ENCODE measurements around the gene TLE2.

TLE2 gene

DNA sequence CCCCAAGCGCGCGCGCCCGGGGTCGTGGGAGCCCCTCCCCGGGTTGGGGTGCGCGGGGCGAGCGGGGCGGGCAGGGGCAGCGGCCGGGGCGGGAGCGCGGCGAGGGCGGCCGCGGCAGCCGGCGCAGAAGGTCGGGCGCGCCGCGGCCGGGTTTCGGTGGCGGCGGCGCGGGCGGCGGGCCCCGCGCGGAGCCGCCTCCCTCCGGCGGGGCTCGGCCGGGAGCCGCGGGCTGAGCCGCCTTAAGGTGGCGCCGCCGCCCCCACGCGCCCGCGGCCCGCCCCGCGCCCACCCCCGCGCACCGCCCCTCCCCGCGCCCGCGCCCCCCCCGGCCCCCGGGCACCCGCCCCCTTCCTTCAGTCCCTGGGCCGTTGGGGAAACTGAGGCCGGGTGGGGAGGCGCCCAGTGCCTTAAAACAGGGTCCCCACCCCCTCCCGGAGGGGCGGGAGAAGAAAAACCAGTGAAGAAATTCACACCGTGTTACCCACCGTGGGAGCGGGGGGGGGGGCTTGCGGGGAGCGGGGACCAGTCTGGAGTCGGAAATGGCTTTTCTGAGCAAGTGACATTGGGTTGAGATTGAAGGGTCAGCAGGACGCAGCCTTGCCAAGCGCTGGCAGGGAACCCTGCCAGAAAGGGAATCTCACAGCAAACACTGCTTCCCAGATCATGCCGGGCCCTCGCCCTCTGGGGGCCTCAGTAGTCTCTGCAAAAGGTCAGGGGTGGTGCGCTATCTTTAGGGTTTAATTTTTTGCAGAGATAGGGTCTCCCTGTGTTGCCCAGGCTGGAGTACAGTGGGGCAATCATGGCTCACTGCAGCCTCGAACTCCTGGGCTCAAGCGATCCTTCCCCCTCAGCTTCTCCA lies at the start of gene TLE2:
TSS of gene TLE2 (minus strand) at position 216 of the 859 bp plus-strand sequence. CDS start 376 bp downstream, outside the sequence.
- DNase-seq = no peak

DNA sequence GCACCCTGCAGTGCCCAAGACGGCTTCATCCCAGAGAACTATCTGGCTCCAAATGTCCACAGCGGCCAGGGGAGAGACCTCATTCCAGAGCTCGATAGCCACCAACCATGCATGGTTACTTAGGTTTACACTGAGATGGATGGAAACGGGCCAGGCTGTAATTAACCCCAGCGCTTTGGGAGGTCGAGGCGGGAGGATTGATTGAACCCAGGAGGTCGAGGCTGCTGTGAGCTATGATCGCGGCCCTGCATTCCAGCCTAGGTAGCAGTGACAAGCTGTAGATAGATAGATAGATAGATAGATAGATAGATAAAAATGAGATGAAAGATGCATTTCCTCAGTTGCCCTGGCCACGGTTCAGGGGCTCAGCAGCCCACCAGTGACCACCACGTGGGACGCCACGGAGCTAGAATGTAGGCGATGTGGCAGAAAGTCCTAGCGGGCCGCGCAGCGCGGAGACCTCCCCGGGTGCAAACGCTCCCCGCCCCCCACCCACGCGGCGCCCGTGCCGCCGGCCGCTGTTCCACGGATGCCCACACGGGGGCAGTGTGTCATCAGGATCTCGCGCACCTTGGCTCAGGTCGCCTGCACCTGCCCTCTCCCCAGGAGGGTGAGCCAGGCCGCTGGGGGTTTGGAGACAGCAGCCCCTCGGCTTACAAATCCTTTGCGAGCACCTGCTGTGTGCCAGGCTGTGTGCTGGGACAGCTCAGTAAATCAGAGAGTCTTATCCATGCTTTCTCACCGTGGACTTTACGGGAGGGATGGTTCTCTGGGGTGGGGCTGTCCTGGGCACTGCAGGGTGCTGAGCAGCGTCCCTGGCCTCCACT lies 46.7 kb upstream of the TLE2 start:
- DNase-seq = peak; percentile 92

GRCh38 chr19:3073931-3074595 lies 45.0 kb upstream of the TLE2 start:
- no peak for DNase-seq

DNA sequence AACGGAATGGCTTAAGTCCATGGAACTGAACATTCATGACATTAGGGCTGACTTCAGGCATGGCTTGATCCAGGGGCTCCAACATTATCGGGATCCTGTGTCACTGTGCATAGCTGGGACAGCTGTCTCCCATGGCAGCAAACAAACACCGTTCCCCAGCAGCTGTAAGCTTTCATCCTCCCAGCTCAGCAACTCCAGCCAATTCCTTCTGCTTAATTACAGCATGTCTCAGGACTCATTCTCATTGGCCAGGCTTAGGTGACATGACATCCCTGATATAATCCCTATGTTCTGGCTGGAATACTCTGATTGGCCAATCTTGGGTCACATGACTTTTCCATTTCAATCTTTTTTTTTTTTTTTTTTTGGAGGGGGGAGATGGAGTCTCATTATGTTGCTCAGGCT lies 44.1 kb upstream of the TLE2 start:
- no peak for DNase-seq

DNA sequence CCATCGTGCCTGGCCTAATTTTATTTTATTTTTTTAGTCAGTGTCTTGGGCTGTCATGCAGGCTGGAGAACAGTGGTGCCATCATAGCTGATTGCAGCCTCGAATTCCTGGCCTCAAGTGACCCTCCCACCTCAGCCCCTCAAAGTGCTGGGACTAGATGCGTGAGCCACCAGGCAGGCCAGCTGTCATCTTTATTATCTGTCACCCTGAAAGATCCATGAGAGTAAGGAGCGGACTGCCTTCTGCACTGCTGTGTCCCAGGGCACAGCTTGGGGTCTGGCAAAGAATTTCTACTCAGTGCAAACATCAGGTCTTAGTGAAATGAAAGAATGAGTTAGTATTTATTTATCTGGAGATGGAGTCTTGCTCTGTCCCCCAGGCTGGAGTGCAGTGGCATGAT lies 42.7 kb upstream of the TLE2 start:
- DNase-seq = no peak

DNA sequence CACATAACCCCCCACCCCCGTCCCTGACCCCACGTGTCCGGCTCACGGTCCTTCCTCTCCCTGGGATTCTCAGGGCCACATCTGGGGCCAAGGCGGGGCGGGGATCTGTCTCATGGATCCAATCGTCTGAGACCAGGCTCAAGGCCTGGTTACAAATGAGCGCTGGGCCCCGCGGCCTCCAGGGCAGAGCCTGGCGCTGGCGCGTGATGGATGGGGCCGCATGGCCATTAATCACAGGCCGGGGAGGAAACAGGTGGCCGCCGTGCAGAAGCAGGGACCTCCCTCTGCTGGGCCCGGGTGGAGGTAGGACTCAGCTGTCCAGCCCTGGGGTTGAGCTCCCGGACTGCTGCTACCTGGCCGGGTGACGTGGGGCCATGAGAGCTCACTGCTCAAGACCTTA lies 39.0 kb upstream of the TLE2 start:
- no peak for DNase-seq

DNA sequence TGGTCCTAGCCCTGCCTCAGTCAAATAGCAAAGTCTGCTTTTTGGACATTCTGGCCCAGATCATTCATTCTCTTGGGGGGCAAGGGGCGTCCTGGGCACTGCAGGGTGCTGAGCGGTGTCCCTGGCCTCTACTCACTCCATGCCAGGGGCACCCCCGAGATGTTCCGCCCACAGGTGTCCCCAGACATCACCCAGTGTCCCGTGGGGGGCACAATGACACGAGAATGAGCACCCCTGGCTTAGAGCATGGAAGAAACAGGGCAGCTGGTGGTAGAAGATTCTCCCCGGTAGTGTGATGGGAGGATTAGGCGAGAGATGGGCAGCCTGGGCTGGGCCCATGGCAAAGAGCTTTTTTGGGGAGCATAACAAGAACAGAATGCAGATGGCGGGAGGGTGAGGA lies 38.5 kb upstream of the TLE2 start:
- DNase-seq = no peak

GRCh38 chr19:3066482-3067049 lies 37.5 kb upstream of the TLE2 start:
- DNase-seq = no peak

- DNase-seq = no peak
Measured at GRCh38 chr19:3065675-3066357, 36.7 kb upstream of the TLE2 start.

- DNase-seq = no peak
Measured at GRCh38 chr19:3064011-3064330, 34.9 kb upstream of the TLE2 start.

- DNase-seq = peak; percentile 69
Measured at GRCh38 chr19:3062165-3063105, 33.4 kb upstream of the TLE2 start, which contains the start of gene TLE5. Gene TLE5 (minus strand): TSS chr19:3062495. CDS start chr19:3062200, 295 bp downstream.

DNA sequence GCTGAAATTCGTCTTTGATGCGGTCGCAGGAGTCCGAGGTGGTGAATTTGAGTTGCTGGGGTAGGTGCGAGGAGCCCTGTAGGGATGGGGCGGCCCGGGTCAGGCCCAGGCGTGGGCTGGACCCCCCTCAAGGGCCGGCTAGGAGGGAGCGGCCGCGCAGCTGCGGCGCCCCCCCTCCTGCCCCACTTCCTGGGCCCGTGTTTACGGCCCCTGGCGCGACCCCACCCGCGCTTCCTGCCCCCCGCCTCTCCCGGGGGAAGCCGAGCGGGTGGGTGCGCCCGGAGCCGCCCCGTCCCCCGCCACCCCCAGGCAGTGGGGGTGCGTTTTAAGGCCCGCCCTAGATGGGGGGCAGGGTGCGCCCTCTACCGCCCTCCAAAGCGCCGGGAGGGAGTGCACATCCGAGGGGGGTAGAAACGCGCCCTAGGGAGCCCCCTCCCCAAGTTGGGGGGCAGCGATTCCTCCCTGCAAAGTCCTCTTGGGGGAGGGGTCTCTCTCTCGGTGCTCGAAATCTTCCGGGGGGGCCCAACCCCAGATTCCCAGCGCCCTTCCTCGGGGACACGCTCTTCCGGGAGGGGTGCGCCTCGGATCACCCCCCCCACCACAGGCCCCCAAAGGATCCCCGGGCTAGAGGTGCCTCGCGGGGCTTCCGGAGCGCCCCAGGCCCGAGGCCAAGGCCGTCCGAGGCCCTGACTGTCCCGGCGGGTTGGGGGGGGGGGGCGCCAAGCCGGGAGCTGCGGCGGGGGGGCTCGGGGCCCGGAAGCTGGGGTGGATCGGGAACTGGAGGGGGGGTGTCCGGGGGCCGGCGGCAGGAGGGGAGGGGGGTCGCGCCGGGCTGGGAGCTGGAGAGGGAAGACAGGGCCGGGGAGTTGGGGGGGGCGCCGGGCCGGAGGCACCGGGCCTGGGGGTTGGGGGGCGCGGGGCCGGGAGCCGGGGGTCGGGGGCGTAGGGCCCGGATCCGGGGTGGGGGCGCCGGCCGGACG lies 32.4 kb upstream of the TLE2 start:
- DNase-seq = peak; percentile 72

DNA sequence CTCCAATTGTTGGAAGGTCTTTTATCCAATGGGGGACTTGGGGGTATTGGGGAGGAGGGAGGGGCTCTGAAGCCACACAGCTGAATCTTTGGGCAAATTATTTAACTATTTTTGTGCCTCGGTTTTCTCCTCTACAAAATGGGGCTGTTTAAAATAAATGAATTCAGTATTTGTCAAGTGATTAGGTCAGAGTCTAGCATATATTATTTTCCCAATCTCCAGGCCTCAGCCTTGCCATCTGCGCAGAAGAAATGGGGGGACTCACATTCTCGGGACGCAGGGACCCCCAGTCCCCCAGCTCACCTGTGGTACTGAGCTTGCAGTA lies 31.7 kb upstream of the TLE2 start:
- no peak for DNase-seq

GRCh38 chr19:3059653-3060052 lies 30.6 kb upstream of the TLE2 start:
- DNase-seq = no peak

GRCh38 chr19:3058821-3059314 lies 29.8 kb upstream of the TLE2 start:
- no peak for DNase-seq

DNA sequence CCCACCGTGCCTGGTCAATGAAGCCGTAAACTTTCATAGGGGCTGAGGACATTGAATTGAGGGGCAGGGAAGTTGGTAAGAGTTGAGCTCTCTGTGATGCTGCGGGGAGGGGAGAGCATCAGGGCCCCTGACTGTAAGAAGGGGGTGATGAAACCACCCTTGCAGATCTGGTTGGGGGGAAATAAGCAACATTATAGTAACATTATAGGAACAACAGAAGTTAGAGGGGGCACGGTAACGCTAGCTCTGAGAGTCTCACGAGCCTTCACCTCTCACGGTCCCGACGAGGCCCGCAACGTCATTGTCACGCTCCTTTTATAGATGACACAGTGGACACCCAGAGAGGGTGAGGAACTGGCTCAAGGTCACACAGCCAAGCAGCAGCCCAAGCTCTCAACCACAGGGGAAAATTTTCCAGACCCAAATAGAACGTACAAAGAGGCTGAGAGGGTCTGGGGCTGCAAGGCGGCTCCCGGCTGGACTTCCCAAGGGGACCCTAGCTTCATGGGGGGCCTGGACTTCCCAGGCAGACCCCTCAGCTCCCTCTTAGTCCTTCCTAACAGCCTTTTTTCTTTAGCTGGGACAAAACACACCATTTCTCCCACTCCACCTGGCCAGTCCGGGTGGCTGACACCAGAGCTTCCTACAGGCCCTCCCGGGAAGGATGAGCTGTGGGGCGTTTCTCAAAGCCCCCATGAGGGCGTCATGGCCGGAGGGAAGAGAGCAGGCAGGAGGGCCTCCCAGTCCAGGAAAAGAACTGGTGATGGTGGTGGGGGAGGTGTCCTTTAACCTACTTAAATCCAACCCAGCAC lies 29.1 kb upstream of the TLE2 start:
- no peak for DNase-seq

- DNase-seq = no peak
Measured at GRCh38 chr19:3057275-3057714, 28.2 kb upstream of the TLE2 start.

GRCh38 chr19:3056417-3057088 lies 27.5 kb upstream of the TLE2 start:
- no peak for DNase-seq
